K562 (cell line): Measurements from ENCODE around the gene TXNRD2. TPM values are rescaled to one million over a fixed set of nuclear protein-coding genes. Genes with fewer than 3 reads are reported as not detected.

Experiments
- COPS2 ChIP-seq: fragments of 450-650 bp; conservative IDR thresholded peaks from 2 replicates; pipeline ENCODE4 v1.6.1; 2016; ENCODE audit warnings: mild to moderate bottlenecking, moderate library complexity
- FOXK2 ChIP-seq, 2 experiments: fragments of 450-650 bp; IDR thresholded peaks in 1 of 2; conservative IDR thresholded peaks in 1 of 2; 2 replicates each; pipeline ENCODE4 v1.6.1; 2016; ENCODE audit warnings: low read depth in 2 of 2, mild to moderate bottlenecking in 1 of 2
- FOXP1 ChIP-seq: sonication (generic); formaldehyde crosslinking; IDR thresholded peaks from 2 replicates; pipeline ENCODE4 v1.8.0; 2022; ENCODE audit warnings: mild to moderate bottlenecking, missing genetic modification reagents
- HNRNPK ChIP-seq: fragments of 200-400 bp; formaldehyde crosslinking; IDR thresholded peaks from one replicate; pipeline ENCODE4 v1.6.1; 2018; ENCODE audit warnings: mild to moderate bottlenecking, low read depth, low read length; ENCODE audit not compliant: poor library complexity, severe bottlenecking
- HNRNPLL ChIP-seq: fragments of 200-400 bp; formaldehyde crosslinking; IDR thresholded peaks from 2 replicates; pipeline ENCODE4 v1.6.1; 2017; ENCODE audit warnings: low read length, low read depth, mild to moderate bottlenecking; ENCODE audit not compliant: poor library complexity, severe bottlenecking
- PHTF2 ChIP-seq: fragments of 250-450 bp; sonication (Bioruptor Pico); IDR thresholded peaks from 2 replicates; pipeline ENCODE4 v1.5.0; 2021; ENCODE audit warnings: mild to moderate bottlenecking
- POU5F1 ChIP-seq: fragments of 150-350 bp; IDR thresholded peaks from 2 replicates; pipeline ENCODE4 v1.6.1; 2014; ENCODE audit warnings: borderline replicate concordance, low read length, low read depth, mild to moderate bottlenecking; ENCODE audit not compliant: partially characterized antibody
- RB1 ChIP-seq: fragments of 450-650 bp; IDR thresholded peaks from 2 replicates; pipeline ENCODE4 v1.6.1; 2017; ENCODE audit warnings: low read depth, mild to moderate bottlenecking
- SMC3 ChIP-seq: conservative IDR thresholded peaks from 2 replicates; pipeline ENCODE4 v1.6.1; 2011; ENCODE audit warnings: low read depth, low read length, improper control_type of control experiment; ENCODE audit not compliant: insufficient read depth
- SP1 ChIP-seq: sonication (generic); formaldehyde crosslinking; IDR thresholded peaks from 2 replicates; pipeline ENCODE4 v1.8.1; 2022; ENCODE audit warnings: mild to moderate bottlenecking, missing genetic modification reagents
- SRF ChIP-seq, 2 experiments: fragments of 250-450, 450-650 bp in 1 of 2; sonication (Bioruptor Pico) in 1 of 2; sonication (generic) in 1 of 2; formaldehyde crosslinking; IDR thresholded peaks; 2 replicates each; pipeline versions ENCODE4 v1.5.0 to v1.5.1; 2020 to 2022; ENCODE audit warnings: mild to moderate bottlenecking in 1 of 2, missing genetic modification reagents in 1 of 2
- ZSCAN29 ChIP-seq: fragments of 450-650 bp; IDR thresholded peaks from 2 replicates; pipeline ENCODE4 v1.6.1; 2017
- ZSCAN32 ChIP-seq: fragments of 450-650 bp; formaldehyde crosslinking; IDR thresholded peaks from 2 replicates; pipeline ENCODE4 v1.4.0; 2020; ENCODE audit warnings: mild to moderate bottlenecking, moderate library complexity
- polyA plus RNA-seq, 8 experiments: library from polyadenylated mRNA; depleted of rRNA in 4 of 8; stranded (reverse) in 5 of 8; unstranded in 3 of 8; fragments of >200 nt; fragmentation: Nextera tagmentation in 2 of 8; fragmentation: Illumina TruSeq in 1 of 8; extraction: Ambion mirVana in 2 of 8; extraction: Trizol in 1 of 8; gene quantifications; 2 replicates each; pipeline versions ENCODE4 v1.2.1 to v1.2.3, GENCODE V29; 2011 to 2014; ENCODE audit warnings: inconsistent platforms in 1 of 8, missing spikeins in 1 of 8
- total RNA-seq, 7 experiments: library from RNA; depleted of rRNA in 6 of 7; stranded (reverse); fragments of >200 nt in 6 of 7; fragmentation: Illumina TruSeq in 2 of 7; extraction: Trizol in 2 of 7; gene quantifications; 2 replicates each; pipeline versions ENCODE4 v1.2.1 to v1.2.3, GENCODE V29; 2011 to 2021; ENCODE audit warnings: low replicate concordance in 1 of 7
- TF ChIP-seq, protein P1 (sequence below): IDR thresholded peaks from 2 replicates; pipeline ENCODE4 v1.6.1; 2012; ENCODE audit warnings: low read depth, low read length, improper control_type of control experiment, borderline replicate concordance
- TF ChIP-seq, protein P2 (sequence below), 2 experiments: fragments of 450-650 bp; IDR thresholded peaks; 2 replicates each; pipeline ENCODE4 v1.6.1; 2018; ENCODE audit warnings: mild to moderate bottlenecking in 2 of 2, low read depth in 1 of 2; ENCODE audit not compliant: partially characterized antibody in 2 of 2
- TF ChIP-seq, protein P3 (sequence below): fragments of 450-650 bp; formaldehyde crosslinking; IDR thresholded peaks from 2 replicates; pipeline ENCODE4 v1.4.0; 2020; ENCODE audit warnings: mild to moderate bottlenecking, moderate library complexity
- TF ChIP-seq, protein P4 (sequence below): conservative IDR thresholded peaks from 2 replicates; pipeline ENCODE4 v1.6.1; 2011; ENCODE audit warnings: low read depth, mild to moderate bottlenecking, low read length; ENCODE audit not compliant: control insufficient read depth

Gene TXNRD2
- total and polyA plus RNA-seq, 9 of the 15 experiments (the other 6 are each of a cell fraction or from before 2014, with no cell fraction given), result 3.3 to 80.2 (median 49.4) TPM

DNA sequence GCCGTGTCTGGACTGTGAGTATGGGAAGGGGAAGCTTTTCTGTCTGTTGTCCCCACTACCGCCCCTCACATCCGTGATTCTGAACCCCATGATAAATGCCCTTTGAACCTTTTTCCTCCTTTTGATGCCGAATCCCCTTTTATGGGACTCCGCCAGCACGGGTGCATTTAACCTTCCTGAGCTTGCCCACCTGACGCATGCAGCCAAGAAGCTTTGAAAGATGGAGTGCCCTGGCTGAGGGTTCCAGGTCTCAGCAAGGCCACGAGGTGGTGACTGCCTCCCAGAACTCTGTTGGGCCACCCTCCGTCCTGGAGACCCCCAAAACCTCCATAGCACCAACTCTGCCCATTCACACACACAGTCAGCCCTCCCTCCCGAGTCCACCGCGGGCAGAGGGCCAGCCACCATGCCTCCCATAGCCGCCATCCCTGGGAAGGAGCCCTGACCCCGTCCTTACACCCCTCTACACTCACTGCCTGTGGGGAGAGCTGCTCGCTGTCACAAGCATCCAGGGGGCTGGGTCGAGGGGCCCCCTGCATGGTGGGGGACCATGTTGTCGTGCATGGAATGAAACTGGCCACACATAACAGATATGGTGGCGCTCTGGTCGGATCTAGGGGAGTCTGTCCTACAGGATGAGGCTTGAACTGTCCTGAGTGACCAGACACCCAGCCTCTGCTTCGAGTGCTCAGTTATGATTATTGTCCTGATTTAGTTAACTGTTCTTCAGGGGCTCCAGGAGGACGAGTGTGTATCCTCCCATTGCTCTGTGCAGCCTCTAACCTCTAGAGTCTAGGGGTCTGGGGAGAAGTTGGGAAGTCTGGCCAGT lies 868 bp downstream of the TXNRD2 start (continued):
- TF ChIP-seq, protein P1, sequence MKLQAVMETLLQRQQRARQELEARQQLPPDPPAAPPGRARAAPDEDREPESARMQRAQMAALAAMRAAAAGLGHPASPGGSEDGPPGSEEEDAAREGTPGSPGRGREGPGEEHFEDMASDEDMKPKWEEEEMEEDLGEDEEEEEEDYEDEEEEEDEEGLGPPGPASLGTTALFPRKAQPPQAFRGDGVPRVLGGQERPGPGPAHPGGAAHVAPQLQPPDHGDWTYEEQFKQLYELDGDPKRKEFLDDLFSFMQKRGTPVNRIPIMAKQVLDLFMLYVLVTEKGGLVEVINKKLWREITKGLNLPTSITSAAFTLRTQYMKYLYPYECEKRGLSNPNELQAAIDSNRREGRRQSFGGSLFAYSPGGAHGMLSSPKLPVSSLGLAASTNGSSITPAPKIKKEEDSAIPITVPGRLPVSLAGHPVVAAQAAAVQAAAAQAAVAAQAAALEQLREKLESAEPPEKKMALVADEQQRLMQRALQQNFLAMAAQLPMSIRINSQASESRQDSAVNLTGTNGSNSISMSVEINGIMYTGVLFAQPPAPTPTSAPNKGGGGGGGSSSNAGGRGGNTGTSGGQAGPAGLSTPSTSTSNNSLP, result no peak; the same call in 1 of the 2 replicates
- TF ChIP-seq HNRNPLL (no peak), COPS2 (no peak), SMC3 (no peak), SRF (CRISPR knock-in tag; IDR thresholded peaks at IDR 0.05) (peak in 1 of 2 experiments; percentile 6; a peak in 2 of 4 replicates), HNRNPK (no peak), ZSCAN29 (no peak), FOXP1 (CRISPR knock-in tag) (no peak), ZSCAN32 (0 out of 2 replicates have a peak, but pooled peaks have one; percentile 20), PHTF2 (CRISPR knock-in tag) (no peak), POU5F1 (peak; percentile 3), SP1 (CRISPR knock-in tag) (no peak), RB1 (no peak), FOXK2 (conservative IDR thresholded peaks at IDR 0.05 in 1 of 2, IDR thresholded peaks at IDR 0.05 in 1 of 2; ENCODE audit: low read depth in 2 of 2) (no peak)
- TF ChIP-seq, protein P2, sequence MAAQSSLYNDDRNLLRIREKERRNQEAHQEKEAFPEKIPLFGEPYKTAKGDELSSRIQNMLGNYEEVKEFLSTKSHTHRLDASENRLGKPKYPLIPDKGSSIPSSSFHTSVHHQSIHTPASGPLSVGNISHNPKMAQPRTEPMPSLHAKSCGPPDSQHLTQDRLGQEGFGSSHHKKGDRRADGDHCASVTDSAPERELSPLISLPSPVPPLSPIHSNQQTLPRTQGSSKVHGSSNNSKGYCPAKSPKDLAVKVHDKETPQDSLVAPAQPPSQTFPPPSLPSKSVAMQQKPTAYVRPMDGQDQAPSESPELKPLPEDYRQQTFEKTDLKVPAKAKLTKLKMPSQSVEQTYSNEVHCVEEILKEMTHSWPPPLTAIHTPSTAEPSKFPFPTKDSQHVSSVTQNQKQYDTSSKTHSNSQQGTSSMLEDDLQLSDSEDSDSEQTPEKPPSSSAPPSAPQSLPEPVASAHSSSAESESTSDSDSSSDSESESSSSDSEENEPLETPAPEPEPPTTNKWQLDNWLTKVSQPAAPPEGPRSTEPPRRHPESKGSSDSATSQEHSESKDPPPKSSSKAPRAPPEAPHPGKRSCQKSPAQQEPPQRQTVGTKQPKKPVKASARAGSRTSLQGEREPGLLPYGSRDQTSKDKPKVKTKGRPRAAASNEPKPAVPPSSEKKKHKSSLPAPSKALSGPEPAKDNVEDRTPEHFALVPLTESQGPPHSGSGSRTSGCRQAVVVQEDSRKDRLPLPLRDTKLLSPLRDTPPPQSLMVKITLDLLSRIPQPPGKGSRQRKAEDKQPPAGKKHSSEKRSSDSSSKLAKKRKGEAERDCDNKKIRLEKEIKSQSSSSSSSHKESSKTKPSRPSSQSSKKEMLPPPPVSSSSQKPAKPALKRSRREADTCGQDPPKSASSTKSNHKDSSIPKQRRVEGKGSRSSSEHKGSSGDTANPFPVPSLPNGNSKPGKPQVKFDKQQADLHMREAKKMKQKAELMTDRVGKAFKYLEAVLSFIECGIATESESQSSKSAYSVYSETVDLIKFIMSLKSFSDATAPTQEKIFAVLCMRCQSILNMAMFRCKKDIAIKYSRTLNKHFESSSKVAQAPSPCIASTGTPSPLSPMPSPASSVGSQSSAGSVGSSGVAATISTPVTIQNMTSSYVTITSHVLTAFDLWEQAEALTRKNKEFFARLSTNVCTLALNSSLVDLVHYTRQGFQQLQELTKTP (IDR thresholded peaks at IDR 0.05; ENCODE audit: low read depth in 1 of 2, partially characterized antibody in 2 of 2), result no peak
- TF ChIP-seq, protein P3, sequence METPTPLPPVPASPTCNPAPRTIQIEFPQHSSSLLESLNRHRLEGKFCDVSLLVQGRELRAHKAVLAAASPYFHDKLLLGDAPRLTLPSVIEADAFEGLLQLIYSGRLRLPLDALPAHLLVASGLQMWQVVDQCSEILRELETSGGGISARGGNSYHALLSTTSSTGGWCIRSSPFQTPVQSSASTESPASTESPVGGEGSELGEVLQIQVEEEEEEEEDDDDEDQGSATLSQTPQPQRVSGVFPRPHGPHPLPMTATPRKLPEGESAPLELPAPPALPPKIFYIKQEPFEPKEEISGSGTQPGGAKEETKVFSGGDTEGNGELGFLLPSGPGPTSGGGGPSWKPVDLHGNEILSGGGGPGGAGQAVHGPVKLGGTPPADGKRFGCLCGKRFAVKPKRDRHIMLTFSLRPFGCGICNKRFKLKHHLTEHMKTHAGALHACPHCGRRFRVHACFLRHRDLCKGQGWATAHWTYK (CRISPR knock-in tag), result no peak
- TF ChIP-seq, protein P4, sequence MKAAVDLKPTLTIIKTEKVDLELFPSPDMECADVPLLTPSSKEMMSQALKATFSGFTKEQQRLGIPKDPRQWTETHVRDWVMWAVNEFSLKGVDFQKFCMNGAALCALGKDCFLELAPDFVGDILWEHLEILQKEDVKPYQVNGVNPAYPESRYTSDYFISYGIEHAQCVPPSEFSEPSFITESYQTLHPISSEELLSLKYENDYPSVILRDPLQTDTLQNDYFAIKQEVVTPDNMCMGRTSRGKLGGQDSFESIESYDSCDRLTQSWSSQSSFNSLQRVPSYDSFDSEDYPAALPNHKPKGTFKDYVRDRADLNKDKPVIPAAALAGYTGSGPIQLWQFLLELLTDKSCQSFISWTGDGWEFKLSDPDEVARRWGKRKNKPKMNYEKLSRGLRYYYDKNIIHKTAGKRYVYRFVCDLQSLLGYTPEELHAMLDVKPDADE, result no peak
